ENCODE data around the gene NEDD4L.

Gene NEDD4L

DNA sequence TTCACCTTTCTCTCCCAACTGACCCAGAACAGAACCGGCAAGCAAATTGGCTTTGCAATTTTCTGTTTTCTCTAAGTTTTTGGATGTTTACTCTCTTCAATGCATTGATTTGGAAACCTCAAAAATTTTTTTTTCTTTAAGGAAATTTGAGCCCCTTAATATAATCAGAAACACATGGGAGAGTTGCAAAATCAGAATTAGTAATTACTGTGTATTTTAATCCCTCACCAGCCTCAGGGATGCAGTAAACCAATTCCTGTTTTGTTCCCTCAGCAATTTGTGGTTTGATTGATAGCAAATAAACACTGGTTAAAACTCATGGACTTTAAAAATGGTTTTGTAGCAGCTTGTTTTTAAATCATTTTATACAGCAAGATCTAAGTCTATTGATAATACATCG lies 281.5 kb downstream of the NEDD4L start:
- TF ChIP-seq POLR2A (IDR thresholded peaks at IDR 0.05; ENCODE audit: extremely low read depth, insufficient read length): no peak
- no peak for TF ChIP-seq MYC (IDR thresholded peaks at IDR 0.05; ENCODE audit: low read depth, low read length)
- TF ChIP-seq, protein P1, sequence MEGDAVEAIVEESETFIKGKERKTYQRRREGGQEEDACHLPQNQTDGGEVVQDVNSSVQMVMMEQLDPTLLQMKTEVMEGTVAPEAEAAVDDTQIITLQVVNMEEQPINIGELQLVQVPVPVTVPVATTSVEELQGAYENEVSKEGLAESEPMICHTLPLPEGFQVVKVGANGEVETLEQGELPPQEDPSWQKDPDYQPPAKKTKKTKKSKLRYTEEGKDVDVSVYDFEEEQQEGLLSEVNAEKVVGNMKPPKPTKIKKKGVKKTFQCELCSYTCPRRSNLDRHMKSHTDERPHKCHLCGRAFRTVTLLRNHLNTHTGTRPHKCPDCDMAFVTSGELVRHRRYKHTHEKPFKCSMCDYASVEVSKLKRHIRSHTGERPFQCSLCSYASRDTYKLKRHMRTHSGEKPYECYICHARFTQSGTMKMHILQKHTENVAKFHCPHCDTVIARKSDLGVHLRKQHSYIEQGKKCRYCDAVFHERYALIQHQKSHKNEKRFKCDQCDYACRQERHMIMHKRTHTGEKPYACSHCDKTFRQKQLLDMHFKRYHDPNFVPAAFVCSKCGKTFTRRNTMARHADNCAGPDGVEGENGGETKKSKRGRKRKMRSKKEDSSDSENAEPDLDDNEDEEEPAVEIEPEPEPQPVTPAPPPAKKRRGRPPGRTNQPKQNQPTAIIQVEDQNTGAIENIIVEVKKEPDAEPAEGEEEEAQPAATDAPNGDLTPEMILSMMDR (IDR thresholded peaks at IDR 0.05; ENCODE audit: low read depth, low read length): no peak
- TF ChIP-seq, protein P2, sequence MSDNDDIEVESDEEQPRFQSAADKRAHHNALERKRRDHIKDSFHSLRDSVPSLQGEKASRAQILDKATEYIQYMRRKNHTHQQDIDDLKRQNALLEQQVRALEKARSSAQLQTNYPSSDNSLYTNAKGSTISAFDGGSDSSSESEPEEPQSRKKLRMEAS (IDR thresholded peaks at IDR 0.05; ENCODE audit: low read depth, low read length): no peak
- DNase-seq (ENCODE audit: low read depth): no peak
- no peak overlapping the region for H3K4me3 ChIP-seq (ENCODE audit: low read depth, low read length)

DNA sequence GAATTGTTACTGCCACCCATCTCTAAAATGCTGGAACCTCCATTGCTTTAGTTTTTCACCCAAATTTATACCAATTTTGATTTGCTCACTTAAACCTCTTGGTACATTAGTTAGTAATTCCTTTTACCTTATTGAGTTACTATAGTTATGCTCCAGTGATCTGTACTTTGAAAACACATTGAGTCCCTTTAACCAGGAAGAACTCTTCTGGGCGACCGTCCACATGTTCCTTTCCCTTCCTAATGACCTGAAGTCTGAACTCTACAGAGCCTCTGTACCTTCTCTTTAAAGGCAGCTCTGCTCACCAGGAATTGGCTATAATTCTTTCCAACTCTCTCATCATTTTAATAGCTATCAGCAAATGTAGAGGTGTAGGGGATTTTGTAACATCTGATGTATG lies 290.0 kb downstream of the NEDD4L start:
- DNase-seq (ENCODE audit: low read depth): no peak
- TF ChIP-seq, protein P1 (IDR thresholded peaks at IDR 0.05; ENCODE audit: low read depth, low read length): no peak
- no peak for TF ChIP-seq POLR2A (IDR thresholded peaks at IDR 0.05; ENCODE audit: extremely low read depth, insufficient read length)
- H3K4me3 ChIP-seq (ENCODE audit: low read depth, low read length): no peak overlapping the region

DNA sequence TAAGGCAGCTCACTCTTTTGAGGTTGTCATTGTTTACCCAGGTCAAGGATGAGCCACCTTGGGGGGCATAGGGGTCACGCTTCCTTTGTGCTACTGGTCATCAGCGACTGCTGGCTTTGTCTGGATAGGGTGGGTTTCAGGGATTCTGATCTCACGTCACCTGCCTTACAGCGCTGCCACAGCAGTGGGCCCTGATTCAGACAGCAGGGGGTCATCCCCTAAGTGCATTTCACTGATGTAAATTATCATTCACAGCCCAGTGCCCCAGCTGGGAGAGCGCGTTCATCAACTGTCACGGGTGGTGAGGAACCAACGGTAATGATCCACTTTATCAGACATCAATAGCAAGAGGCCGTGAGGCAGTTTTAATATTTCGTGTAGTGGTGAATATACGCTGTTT lies 291.2 kb downstream of the NEDD4L start:
- H3K4me3 ChIP-seq (ENCODE audit: low read depth, low read length): no peak overlapping the region
- no peak for DNase-seq (ENCODE audit: low read depth)
- TF ChIP-seq MYC (IDR thresholded peaks at IDR 0.05; ENCODE audit: low read depth, low read length): no peak
- TF ChIP-seq, protein P2 (IDR thresholded peaks at IDR 0.05; ENCODE audit: low read depth, low read length): no peak
- TF ChIP-seq POLR2A (IDR thresholded peaks at IDR 0.05; ENCODE audit: extremely low read depth, insufficient read length): no peak
- TF ChIP-seq, protein P1 (IDR thresholded peaks at IDR 0.05; ENCODE audit: low read depth, low read length): no peak

DNA sequence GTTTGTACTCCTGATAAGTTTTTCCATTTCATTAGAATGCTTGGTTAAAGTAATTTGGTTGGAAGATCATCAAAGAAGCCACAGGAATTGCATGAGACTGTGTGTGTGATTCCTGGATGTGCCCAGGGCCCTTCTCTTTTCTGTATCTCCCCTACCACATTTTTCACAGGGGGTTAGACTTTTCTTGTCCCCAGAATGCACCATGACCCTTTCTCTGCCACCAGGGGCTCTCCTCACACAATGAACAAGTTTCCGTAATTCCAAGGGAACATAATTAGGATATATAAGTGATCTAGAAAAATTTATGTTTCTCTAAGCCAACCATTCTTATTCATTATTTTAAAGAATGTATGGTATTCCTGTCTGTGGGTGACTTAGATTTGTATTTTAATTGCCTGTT lies 291.8 kb downstream of the NEDD4L start:
- TF ChIP-seq, protein P1 (IDR thresholded peaks at IDR 0.05; ENCODE audit: low read depth, low read length): no peak
- TF ChIP-seq MYC (IDR thresholded peaks at IDR 0.05; ENCODE audit: low read depth, low read length): no peak
- no peak for TF ChIP-seq POLR2A (IDR thresholded peaks at IDR 0.05; ENCODE audit: extremely low read depth, insufficient read length)
- TF ChIP-seq, protein P2 (IDR thresholded peaks at IDR 0.05; ENCODE audit: low read depth, low read length): no peak
- H3K4me3 ChIP-seq (ENCODE audit: low read depth, low read length): no peak overlapping the region
- no peak for DNase-seq (ENCODE audit: low read depth)

DNA sequence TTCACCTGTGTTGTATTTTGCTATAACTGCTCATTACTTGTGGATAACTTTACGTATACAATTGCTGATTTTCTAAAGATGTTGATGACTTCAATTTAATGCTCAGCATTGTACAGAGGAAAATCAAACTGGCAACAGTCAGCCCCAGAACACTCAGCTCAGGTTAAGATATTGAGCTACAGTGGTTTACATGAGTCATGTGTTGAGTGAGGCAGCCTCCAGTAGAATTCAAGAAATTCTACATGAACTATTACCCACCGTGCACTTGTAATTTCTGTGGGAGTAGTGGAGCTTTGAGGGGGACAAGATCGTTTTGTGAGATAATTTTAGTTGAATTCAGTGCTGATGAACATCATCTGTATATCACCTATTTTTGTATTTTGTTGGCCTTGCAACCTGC lies 292.6 kb downstream of the NEDD4L start:
- TF ChIP-seq, protein P2 (IDR thresholded peaks at IDR 0.05; ENCODE audit: low read depth, low read length): no peak
- TF ChIP-seq MYC (IDR thresholded peaks at IDR 0.05; ENCODE audit: low read depth, low read length): no peak
- TF ChIP-seq POLR2A (IDR thresholded peaks at IDR 0.05; ENCODE audit: extremely low read depth, insufficient read length): no peak
- TF ChIP-seq, protein P1 (IDR thresholded peaks at IDR 0.05; ENCODE audit: low read depth, low read length): no peak
- DNase-seq (ENCODE audit: low read depth): no peak
- no peak overlapping the region for H3K4me3 ChIP-seq (ENCODE audit: low read depth, low read length)

DNA sequence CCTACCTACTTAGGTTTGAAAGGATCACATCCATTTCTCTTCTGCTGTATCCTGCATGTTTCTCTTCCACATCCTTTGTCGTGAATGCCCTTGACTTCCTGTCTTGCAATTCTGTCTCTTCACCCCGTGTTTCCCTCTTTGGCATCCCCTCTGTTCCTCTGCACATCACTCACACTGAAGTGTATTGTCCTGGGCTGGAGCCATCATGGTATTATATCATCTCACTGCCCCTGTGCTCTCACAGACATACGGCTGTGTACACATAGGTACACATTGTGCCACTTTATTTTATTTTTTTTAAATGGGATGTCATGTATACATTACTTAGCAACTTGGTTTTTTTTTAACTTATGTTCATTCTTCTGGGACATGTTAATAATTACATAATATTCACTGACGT lies 293.3 kb downstream of the NEDD4L start:
- DNase-seq (ENCODE audit: low read depth): no peak
- H3K4me3 ChIP-seq (ENCODE audit: low read depth, low read length): no peak overlapping the region
- TF ChIP-seq MYC (IDR thresholded peaks at IDR 0.05; ENCODE audit: low read depth, low read length): no peak
- TF ChIP-seq, protein P1 (IDR thresholded peaks at IDR 0.05; ENCODE audit: low read depth, low read length): no peak
- no peak for TF ChIP-seq POLR2A (IDR thresholded peaks at IDR 0.05; ENCODE audit: extremely low read depth, insufficient read length)
- TF ChIP-seq, protein P2 (IDR thresholded peaks at IDR 0.05; ENCODE audit: low read depth, low read length): no peak
